PC-3 (cell line): ENCODE measurements around the gene RAET1E. TPM values are rescaled to one million over a fixed set of nuclear protein-coding genes. Genes with fewer than 3 reads are reported as not detected.
"Not testable (repeated sequence)": the region's sequence is repeated elsewhere in the genome, so short reads cannot be mapped to it uniquely, and the experiment has no call there.

Experiments used
- ATAC-seq: fragments of 200-7000 bp; cut with Tn5 transposase; 2 replicates; pipeline ENCODE4 v1.9.1; 2020; ENCODE audit warnings: mild to moderate bottlenecking, moderate library complexity
- BruUV-seq: library from RNA; stranded (reverse); fragments of 400-500 nt; replicated peaks from 2 replicates; lab custom pipeline; 2021; lab: Mats Ljungman, UMichigan
- CTCF ChIA-PET: fragments of 300-600 bp; sonication (Branson Sonifier 250); formaldehyde crosslinking; loops from one replicate; lab custom pipeline; 2022; ENCODE audit warnings: antibody characterized with exemption; lab: Charles Lee
- POLR2A ChIA-PET: fragments of 300-600 bp; sonication (Branson Sonifier 250); formaldehyde crosslinking; loops from one replicate; lab custom pipeline; 2022; ENCODE audit warnings: antibody characterized with exemption; ENCODE audit not compliant: unreplicated experiment; lab: Charles Lee
- DNase-seq: peaks from one replicate; pipeline ENCODE4 v3.0.0-alpha.2; 2015
- H2AFZ ChIP-seq: fragments of 300-600 bp; sonication (generic); 2 replicates; pipeline ENCODE4 v1.6.0; 2016; ENCODE audit warnings: antibody characterized with exemption, low read length
- H3F3A ChIP-seq: fragments of 300-600 bp; sonication (generic); one replicate; pipeline ENCODE4 v1.6.0; 2017; ENCODE audit warnings: antibody characterized with exemption, low read length, control low read depth, mild to moderate bottlenecking; ENCODE audit not compliant: unreplicated experiment
- H3K27ac ChIP-seq: fragments of 300-600 bp; sonication (generic); 2 replicates; pipeline ENCODE4 v1.5.1; 2016; ENCODE audit warnings: mild to moderate bottlenecking, low read length
- H3K27me3 ChIP-seq: fragments of 300-600 bp; sonication (generic); 2 replicates; pipeline ENCODE4 v1.6.1; 2016; ENCODE audit warnings: low read length, mixed read lengths
- H3K36me3 ChIP-seq: fragments of 300-600 bp; sonication (generic); 2 replicates; pipeline ENCODE4 v1.6.1; 2016; ENCODE audit warnings: low read depth, mixed run types, low read length, mixed read lengths
- H3K4me1 ChIP-seq: fragments of 300-600 bp; sonication (generic); 2 replicates; pipeline ENCODE4 v1.5.1; 2016; ENCODE audit warnings: low read length; ENCODE audit not compliant: insufficient read depth
- H3K4me2 ChIP-seq: fragments of 300-600 bp; sonication (generic); 2 replicates; pipeline ENCODE4 v1.6.0; 2016; ENCODE audit warnings: low read length
- H3K4me3 ChIP-seq: fragments of 300-600 bp; sonication (generic); 2 replicates; pipeline ENCODE4 v1.5.1; 2016; ENCODE audit warnings: mild to moderate bottlenecking, low read length, mixed read lengths
- H3K79me2 ChIP-seq: fragments of 300-600 bp; sonication (generic); 2 replicates; pipeline ENCODE4 v1.6.1; 2017; ENCODE audit warnings: low read length, mixed read lengths
- H3K9ac ChIP-seq: fragments of 300-600 bp; sonication (generic); 2 replicates; pipeline ENCODE4 v1.6.0; 2016; ENCODE audit warnings: mild to moderate bottlenecking, low read length
- H3K9me2 ChIP-seq: fragments of 300-600 bp; sonication (generic); replicated peaks from 2 replicates; pipeline ENCODE4 v1.6.1; 2016; ENCODE audit warnings: mixed run types, low read length, mixed read lengths
- H3K9me3 ChIP-seq: fragments of 300-600 bp; sonication (generic); 2 replicates; pipeline ENCODE4 v1.6.1; 2016; ENCODE audit warnings: low read length, mixed read lengths
- H4K20me1 ChIP-seq: fragments of 300-600 bp; sonication (generic); 2 replicates; pipeline ENCODE4 v1.6.1; 2016; ENCODE audit warnings: low read length, mixed read lengths
- CTCF ChIP-seq: fragments of 300-600 bp; sonication (generic); conservative IDR thresholded peaks from 2 replicates; pipeline ENCODE4 v1.5.1; 2017; ENCODE audit warnings: antibody characterized with exemption, low read depth, mild to moderate bottlenecking, low read length
- EZH2 ChIP-seq: fragments of 300-600 bp; sonication (generic); IDR thresholded peaks from one replicate; pipeline ENCODE4 v1.6.1; 2017; ENCODE audit warnings: antibody characterized with exemption, mild to moderate bottlenecking, low read length; ENCODE audit not compliant: unreplicated experiment
- EZH2phosphoT487 ChIP-seq: fragments of 300-600 bp; sonication (generic); IDR thresholded peaks from 2 replicates; pipeline ENCODE4 v1.6.1; 2018; ENCODE audit warnings: mild to moderate bottlenecking, antibody characterized with exemption, low read length, borderline replicate concordance
- intact Hi-C: fragments of 100-400 bp; cut with micrococcal nuclease; formaldehyde crosslinking; loops from 2 replicates; pipeline ENCODE4 v1.9.0; 2023
- total RNA-seq: library from RNA; depleted of rRNA; stranded (reverse); fragments of >200 nt; gene quantifications from 2 replicates; pipeline ENCODE4 v1.2.3, GENCODE V29; 2014

The RAET1E gene
- total RNA-seq, 1 experiment from 2014 or later, result 0.40 TPM

- ChIA-PET CTCF (no interaction called here), POLR2A (interaction anchor here (0.7 kb wide), 1 partner anchor 1530 kb away, joined by 3 read pairs; no protein-coding TSS in a partner anchor)
- Histone ChIP-seq H2AFZ (no peak overlapping the region), H3F3A (no peaks in the 10 kb centered on the region), H3K4me1 (no peaks in the 10 kb centered on the region), H3K9me2 (no peaks in the 10 kb centered on the region), H3K27me3 (no peaks in the 10 kb centered on the region), H3K36me3 (no peaks in the 10 kb centered on the region), H3K4me3 (no peak overlapping the region), H3K4me2 (no peak overlapping the region), H4K20me1 (no peaks in the 10 kb centered on the region), H3K27ac (no peak overlapping the region), H3K79me2 (no peaks in the 10 kb centered on the region), H3K9ac (no peak overlapping the region), H3K9me3 (no peaks in the 10 kb centered on the region)
- no peak for TF ChIP-seq CTCF
- no peak for TF ChIP-seq EZH2phosphoT487
- TF ChIP-seq EZH2, result no peak
- DNase-seq (no peak), ATAC-seq (no peak)
- intact Hi-C loops, result no loop called here
- BruUV-seq, result no TSS peak
Observed at GRCh38 chr6:149913540-149914240, 15.8 kb upstream of the RAET1E start.

DNA sequence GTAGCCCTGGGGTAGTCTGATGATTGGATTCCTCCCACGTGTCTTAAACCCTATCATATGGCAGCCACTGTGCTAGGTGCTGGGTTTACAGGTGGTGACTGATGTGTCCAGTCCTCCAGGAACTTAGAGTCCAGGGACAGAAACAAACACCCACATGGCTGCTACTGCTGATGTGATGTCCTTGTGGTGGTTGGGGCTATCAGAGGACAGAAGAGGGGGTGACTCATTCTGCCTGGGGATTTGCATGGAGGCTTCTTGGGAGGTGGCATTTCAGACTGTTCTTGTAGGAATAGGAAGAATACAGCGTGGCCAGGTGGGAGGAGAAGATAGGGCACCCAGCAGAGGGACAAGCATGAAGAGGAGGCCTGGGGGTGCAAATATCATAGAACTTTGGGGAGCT is 15.2 kb upstream of the RAET1E start:
- no peak for TF ChIP-seq CTCF
- TF ChIP-seq EZH2phosphoT487, result no peak
- no peak for TF ChIP-seq EZH2
- BruUV-seq, result no TSS peak
- no peaks in the 10 kb centered on the region for H4K20me1 ChIP-seq
- ChIA-PET POLR2A (no interaction called here), CTCF (no interaction called here)
- no peak overlapping the region for H3K4me3 ChIP-seq
- H3K9ac ChIP-seq, result no peak overlapping the region
- DNase-seq (no peak), ATAC-seq (no peak)
- H3K36me3 ChIP-seq, result no peaks in the 10 kb centered on the region
- no peak overlapping the region for H3K27ac ChIP-seq
- no peak overlapping the region for H2AFZ ChIP-seq
- no peaks in the 10 kb centered on the region for H3K79me2 ChIP-seq
- H3K9me3 ChIP-seq, result no peaks in the 10 kb centered on the region
- H3K9me2 ChIP-seq, result no peaks in the 10 kb centered on the region
- H3K4me1 ChIP-seq, result no peaks in the 10 kb centered on the region
- no peak overlapping the region for H3K4me2 ChIP-seq
- intact Hi-C loops, result no loop called here
- no peaks in the 10 kb centered on the region for H3K27me3 ChIP-seq
- no peaks in the 10 kb centered on the region for H3F3A ChIP-seq

DNA sequence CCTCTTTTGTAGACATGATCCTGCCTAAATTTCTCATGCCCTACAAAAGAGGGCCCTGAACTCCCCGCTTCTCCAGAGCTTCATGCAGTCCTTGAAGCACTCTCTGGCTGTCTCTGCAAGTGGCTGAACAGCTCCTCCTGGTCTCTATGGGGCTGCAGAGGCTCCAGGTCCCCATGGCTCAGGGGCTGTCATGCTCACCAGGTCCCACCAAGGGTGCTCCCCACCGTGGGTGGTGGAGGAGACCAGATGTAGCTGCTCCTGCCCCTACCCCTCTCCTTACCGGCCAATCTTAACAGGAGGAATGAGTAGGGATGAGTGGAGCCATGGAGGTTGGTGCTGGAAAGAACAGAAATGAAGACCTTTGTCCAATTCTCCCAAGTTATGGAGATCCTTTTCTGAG is 14.8 kb upstream of the RAET1E start:
- ATAC-seq, H3K9ac ChIP-seq, H3K9me3 ChIP-seq, H3K4me3 ChIP-seq, H3K4me1 ChIP-seq, H3K36me3 ChIP-seq, H3K79me2 ChIP-seq, CTCF ChIA-PET, H3K27ac ChIP-seq, H3K9me2 ChIP-seq, H3F3A ChIP-seq, intact Hi-C loops, H3K27me3 ChIP-seq, DNase-seq, BruUV-seq, H2AFZ ChIP-seq, H4K20me1 ChIP-seq, H3K4me2 ChIP-seq, POLR2A ChIA-PET: not testable (repeated sequence)
